Measurements from ENCODE around the gene SH2D2A.
"Not testable (repeated sequence)": the region's sequence is repeated elsewhere in the genome, so short reads cannot be mapped to it uniquely, and the experiment has no call there.

SH2D2A gene

DNA sequence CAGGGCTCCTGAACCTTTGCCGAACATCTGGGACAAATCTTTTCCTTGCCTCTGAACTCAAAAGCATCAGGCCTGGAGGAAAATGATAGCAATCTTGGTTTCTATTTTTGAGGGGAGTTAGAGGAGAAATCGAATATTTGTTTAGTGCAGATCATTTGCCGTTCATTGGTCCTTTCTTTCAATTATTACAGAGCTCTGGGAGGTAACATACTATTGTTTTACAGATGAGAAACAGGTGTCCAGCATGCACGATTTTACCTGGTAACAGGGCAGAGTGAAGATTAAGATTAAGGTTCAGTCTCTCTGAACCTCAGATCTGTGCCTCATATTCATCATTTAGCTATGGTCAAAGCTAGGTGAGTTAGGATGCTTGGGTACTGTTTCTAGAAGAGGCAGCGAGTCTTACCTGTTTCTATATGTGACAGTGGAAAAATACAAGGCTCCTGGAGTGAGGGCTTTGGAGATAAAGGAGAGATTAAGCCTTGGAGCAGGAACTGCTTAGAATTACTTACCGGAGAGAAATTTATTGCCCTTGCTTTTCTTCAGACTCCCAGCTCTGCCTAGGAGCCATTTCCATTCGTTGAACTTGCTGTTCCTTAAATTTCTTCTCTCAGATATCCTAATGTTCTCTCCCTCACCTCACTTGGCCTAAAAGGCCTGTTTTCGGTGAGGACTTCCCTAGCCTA lies 47.9 kb downstream of the SH2D2A start:
- no peak for DNase-seq (ENCODE audit: low spot score)

DNA sequence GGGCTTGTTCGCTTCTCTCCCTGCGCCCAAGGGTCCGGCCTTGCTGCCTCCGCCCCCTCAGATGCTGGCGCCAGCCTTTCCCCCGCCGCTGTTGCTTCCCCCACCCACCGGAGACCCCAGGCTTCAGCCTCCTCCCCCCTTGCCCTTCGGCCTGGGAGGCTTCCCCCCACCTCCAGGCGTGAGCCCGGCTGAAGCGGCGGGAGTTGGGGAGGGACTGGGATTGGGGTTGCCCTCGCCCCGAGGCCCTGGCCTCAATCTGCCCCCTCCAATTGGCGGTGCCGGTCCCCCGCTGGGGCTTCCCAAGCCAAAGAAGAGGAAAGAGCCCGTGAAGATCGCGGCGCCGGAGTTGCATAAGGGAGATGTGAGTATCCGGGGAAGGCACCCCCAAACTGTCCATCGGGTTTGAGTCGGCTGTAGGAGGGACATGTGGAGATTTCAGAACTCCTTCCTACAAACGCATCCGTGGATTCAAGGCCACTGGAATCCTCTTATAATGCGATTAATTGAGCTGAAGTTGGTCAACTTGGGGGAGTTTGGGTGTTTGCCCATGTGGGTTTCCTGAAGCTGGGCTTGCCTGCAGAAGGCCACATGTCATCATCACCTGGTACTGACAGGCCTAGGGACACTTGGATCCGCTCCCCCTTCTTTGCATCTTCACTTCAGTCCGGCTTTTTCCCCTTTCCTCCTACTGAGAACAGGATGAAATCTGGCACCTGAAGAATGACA lies 48.6 kb downstream of the SH2D2A start:
- DNase-seq (ENCODE audit: low spot score): no peak

DNA sequence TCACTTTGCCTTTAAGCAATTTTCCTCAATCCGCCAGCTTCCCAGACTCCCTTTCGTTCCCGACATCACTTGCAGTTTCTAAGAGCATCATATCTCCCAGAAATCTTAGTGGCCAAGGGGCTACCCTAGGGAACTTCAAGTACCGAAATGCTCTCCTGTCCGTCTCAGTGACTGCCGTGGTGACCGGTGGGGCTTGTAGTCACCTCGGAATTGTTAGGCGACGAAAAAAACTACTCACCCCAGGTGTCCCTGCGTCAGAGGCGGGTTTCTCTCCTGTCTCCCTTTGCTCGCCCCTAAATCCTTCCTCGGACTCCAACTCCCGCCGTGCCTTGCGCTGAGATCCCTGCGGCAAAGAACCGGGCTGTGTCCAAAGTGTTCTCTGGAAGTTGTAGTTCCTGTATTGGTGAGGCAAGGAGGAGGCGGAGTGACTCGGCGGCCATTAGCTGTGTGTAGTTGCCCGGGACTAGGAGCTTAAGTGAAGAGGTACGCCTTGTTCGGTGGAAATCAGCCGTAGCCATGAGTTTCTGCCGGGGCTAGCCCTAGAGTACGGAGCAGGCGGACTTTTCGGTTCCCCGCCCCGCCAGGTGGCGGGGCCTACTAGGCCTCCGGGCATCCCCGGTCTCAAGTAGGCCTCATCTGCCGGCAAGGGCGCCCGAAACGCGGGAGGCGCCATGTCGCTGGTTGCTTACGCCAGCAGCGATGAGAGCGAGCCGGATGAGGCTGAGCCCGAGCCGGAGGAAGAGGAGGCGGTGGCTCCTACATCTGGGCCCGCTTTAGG lies 49.4 kb downstream of the SH2D2A start, which contains the start of gene PRCC:
PRCC (plus strand) TSS at position 435 of the 778 bp plus-strand sequence; CDS start at position 672, 237 bp downstream.
- DNase-seq (ENCODE audit: low spot score): peak; percentile 100

DNA sequence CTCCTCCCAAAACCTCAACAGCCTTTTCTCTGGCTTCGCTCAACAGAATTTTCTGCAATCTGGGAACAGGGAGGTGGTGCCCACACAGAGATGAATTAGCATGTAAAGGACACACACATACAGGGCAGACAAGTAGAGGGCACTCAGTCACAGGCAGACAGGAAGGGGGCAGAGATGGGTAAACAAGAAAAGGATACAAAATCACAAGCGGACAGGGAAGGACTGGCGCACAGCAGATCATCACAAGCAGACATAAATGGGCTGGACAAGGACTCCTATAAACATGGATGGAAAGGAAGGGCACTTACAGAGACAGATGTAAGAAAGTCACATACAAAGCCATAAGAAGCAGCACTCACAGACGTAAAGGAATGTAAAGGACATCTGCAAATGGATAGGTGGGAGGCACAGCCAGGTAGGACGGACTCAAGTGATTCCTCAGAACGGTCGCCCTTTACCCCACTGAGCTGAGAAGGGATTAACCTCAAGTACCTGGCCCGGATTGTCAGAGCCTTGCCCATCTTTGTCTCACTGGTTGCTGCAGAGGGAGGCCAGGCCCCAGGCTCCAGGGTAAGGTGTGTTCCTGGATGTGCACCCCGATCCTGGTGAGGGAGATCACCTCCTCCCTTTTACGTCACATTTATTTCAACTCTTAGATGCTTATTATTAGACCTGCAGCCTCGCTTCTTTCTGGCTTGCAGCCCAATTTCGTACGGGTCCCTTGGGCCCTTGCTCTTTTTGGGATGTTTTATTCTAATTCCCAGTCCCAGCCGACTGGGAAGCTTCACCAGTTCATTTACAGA lies 50.1 kb downstream of the SH2D2A start:
- no peak for DNase-seq (ENCODE audit: low spot score)

DNA sequence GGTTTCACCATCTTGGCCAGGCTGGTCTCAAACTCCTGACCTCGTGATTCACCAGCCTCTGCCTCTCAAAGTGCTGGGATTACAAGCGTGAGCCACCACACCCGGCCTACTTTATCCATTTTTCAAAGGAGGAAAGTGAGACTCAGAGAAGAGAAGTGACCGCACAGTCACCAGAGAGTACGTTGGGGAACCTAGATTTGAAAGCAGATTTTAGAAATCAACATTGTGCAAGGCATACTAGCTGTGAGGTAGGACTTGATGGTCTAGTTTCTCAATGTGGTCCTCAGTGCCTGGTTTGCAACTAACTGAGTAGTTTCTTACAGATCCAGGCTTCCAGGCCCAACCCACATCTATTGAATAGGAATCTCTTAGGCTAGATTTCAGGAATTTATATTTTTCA lies 51.0 kb downstream of the SH2D2A start:
- DNase-seq (ENCODE audit: low spot score): no peak

GRCh38 chr1:156765136-156765535 lies 51.5 kb downstream of the SH2D2A start:
- DNase-seq (ENCODE audit: low spot score): not testable (repeated sequence)

DNA sequence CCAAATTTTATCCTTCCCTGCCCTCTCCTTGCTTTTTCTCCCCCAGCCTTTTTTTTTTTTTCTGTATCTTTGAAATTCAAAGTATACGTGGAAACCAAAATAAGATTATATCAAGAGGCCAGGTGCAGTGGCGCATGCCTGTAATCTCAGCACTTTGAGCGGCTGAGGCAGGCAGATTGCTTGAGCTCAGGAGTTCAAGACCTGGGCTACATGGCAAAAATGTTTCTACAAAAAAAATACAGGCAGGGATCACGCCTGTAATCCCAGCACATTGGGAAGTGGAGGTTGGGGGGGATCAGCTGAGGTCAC lies 55.9 kb downstream of the SH2D2A start:
- DNase-seq (ENCODE audit: low spot score): no peak

- DNase-seq (ENCODE audit: low spot score): no peak
Measured at GRCh38 chr1:156760092-156760795, 56.4 kb downstream of the SH2D2A start.

- not testable (repeated sequence) for DNase-seq (ENCODE audit: low spot score)
Measured at GRCh38 chr1:156757572-156758253, 58.9 kb downstream of the SH2D2A start.

DNA sequence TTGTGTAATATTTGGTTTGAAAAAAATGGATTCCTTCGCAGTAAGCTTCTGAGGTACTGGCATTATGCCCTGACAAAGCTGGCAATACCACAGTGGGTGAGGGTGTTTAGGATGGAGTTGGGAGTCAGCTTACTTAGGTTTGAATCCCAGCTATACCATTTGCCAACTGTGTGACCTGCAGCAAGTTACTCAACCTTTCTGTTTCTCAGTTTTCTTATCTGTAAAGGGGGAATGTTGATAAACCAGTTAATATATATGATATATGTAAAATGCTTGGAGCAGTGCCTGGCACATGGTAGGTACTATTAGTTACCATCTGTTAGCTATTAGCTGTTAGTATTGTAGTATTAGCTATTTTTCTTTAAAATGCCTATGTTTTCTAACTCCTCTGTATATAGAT lies 60.3 kb downstream of the SH2D2A start:
- no peak for DNase-seq (ENCODE audit: low spot score)

All from LoVo (cell line).